Epithelial cell of esophagus (primary cell): Measurements from ENCODE around the gene RUNX2.

Experiments
- DNase-seq: peaks from one replicate; pipeline ENCODE4 v3.0.0; 2010; ENCODE audit warnings: low read depth
- H3K4me3 ChIP-seq: 2 replicates; pipeline ENCODE4 v1.5.1; 2011; ENCODE audit warnings: mild to moderate bottlenecking, low read length, control low read depth
- CTCF ChIP-seq: IDR thresholded peaks from 2 replicates; pipeline ENCODE4 v1.5.1; 2011; ENCODE audit warnings: low read depth, mild to moderate bottlenecking, low read length, control low read depth, inconsistent platforms; ENCODE audit not compliant: insufficient read depth; ENCODE audit errors: missing control alignments

The RUNX2 gene

GRCh38 chr6:45643126-45643525 is 315.0 kb downstream of the RUNX2 start:
- H3K4me3 ChIP-seq = no peak overlapping the region

GRCh38 chr6:45644720-45645119 is 316.6 kb downstream of the RUNX2 start:
- DNase-seq = no peak
- TF ChIP-seq CTCF = no peak
- no peak overlapping the region for H3K4me3 ChIP-seq

More at GRCh38 chr6:45643126-45643525, 315.0 kb downstream of the RUNX2 start:
- DNase-seq = no peak
- no peak for TF ChIP-seq CTCF

DNA sequence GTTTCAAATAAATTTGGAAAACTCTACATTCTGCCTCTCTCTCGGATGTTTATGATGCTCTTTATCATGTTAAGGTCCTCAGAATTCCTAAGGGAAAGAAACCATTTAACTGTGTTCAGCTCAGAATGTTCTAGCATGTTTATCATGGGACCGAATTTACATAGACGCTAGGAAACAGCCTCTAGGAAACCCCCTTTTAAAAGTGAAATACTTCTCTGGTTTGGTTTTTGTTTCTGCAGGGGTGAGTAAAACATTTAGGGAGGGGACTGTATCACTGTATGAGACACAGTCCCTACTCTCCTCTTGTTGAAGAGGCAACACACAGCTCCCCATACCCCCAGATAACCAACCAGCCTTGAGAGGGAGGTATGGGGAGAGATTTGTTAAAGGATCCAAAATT is 317.2 kb downstream of the RUNX2 start:
- no peak for DNase-seq
- TF ChIP-seq CTCF = no peak
- no peak overlapping the region for H3K4me3 ChIP-seq

DNA sequence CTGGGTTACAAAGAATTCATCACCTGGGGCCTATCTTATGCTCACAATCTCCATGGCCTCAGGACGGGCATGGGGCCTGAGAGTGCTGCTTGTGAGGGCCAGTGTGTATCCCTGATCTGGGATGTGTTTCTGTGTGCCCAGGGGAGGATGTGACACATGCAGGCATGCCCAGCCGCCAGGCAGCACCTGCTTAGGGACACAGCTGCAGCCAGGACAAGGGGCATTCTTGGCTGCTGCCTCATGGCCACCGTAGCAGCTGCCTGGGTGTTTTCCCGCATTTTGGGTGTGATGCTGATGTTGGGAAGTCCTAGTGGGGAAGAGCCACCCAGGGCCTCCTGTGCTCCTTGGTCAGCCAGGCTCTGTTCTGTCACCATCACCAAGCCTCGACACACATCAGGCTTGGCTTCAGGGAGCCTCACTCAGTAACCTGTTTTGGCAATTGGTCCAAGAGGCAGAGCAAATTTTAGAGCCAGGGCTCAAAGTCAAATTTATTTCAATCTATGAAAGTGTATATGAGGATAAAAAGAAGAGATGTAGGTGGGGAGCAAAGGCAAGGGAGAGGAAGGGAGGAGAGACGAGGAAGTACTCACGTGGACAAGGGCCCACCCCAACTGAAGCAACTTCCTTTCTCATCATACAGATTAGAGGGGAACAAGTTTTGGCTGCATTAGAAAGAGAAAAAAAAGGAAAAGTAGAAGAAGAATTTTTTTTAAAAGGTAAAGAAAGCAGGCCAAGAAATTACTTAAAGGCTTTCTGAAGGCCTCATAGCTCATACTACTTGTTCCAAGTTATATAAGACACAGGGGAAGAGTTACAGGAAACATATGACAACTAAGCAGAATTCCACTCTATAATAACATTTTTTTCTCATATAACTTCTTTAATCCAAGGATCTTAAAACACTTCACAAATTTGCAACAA is 319.5 kb downstream of the RUNX2 start:
- peak; percentile 42 for DNase-seq
- no peak for TF ChIP-seq CTCF
- no peak overlapping the region for H3K4me3 ChIP-seq

DNA sequence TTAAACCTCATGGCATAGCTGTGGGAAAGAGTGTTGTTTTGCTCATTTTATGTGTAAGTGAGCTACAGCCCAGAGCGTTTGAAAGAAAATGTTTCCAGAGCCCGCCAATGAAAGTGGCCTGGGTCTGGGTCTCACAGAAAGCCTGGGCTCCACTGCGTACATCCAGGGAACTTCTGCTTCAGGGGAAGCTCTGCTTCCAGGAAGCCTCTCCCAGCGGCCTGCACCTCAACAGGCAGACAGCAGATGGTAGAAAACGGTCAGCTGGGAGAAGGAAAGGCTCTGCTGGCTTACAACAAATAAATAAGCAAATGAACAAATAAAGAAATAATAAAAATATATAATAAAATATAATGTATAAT is 320.1 kb downstream of the RUNX2 start:
- no peak for TF ChIP-seq CTCF
- no peak overlapping the region for H3K4me3 ChIP-seq
- no peak for DNase-seq

- DNase-seq = peak; percentile 86
- no peak overlapping the region for H3K4me3 ChIP-seq
- no peak for TF ChIP-seq CTCF
Measured at GRCh38 chr6:45650524-45651135, 322.5 kb downstream of the RUNX2 start.
